GM12892 (cell line): Measurements from ENCODE around the gene FLNB.

Experiments used
- POLR2A ChIP-seq: IDR thresholded peaks from 2 replicates; pipeline ENCODE4 v1.6.1; 2011; ENCODE audit warnings: low read depth, low read length, control low read depth
- POLR2AphosphoS5 ChIP-seq: IDR thresholded peaks from 2 replicates; pipeline ENCODE4 v1.6.1; 2011; ENCODE audit warnings: low read depth, low read length, control low read depth
- TAF1 ChIP-seq: IDR thresholded peaks from 2 replicates; pipeline ENCODE4 v1.6.1; 2011; ENCODE audit warnings: low read depth, mild to moderate bottlenecking, control low read depth, low read length, borderline replicate concordance

- TF ChIP-seq POLR2A = no peak
- TF ChIP-seq POLR2AphosphoS5 = no peak
- TF ChIP-seq TAF1 = no peak
These were observed 15.3 kb downstream of the FLNB start for GRCh38 chr3:58023531-58023930.
